H1 (cell line): Measurements from ENCODE around the gene CNNM3. TPM values are rescaled to one million over a fixed set of nuclear protein-coding genes. Genes with fewer than 3 reads are reported as not detected.
"Not testable (repeated sequence)": the region's sequence is repeated elsewhere in the genome, so short reads cannot be mapped to it uniquely, and the experiment has no call there.

Experiments
- CTCF ChIA-PET: fragments of 300-600 bp; sonication (Branson Sonifier 250); formaldehyde crosslinking; loops from one replicate; lab custom pipeline; 2021; ENCODE audit not compliant: partially characterized antibody; lab: Charles Lee
- POLR2A ChIA-PET: fragments of 300-600 bp; sonication (Branson Sonifier 250); formaldehyde crosslinking; loops from one replicate; lab custom pipeline; 2021; ENCODE audit warnings: inconsistent platforms; ENCODE audit not compliant: partially characterized antibody; lab: Charles Lee
- DNase-seq, 2 experiments: peaks; one replicate each; pipeline versions ENCODE4 v3.0.0 to v3.0.0-alpha.2; 2010 to 2022; ENCODE audit warnings: low spot score in 2 of 2, low read depth in 1 of 2, mixed read lengths in 1 of 2
- FAIRE-seq: peaks from 2 replicates; lab custom pipeline; 2011; peaks lifted over from hg19 to GRCh38; lab: Jason Lieb, UNC
- H2AFZ ChIP-seq: 2 replicates; pipeline ENCODE4 v1.8.1; 2012; ENCODE audit warnings: low read length, inconsistent platforms
- H2AK5ac ChIP-seq: 2 replicates; pipeline ENCODE4 v1.6.1; 2013; ENCODE audit warnings: low read depth, low read length
- H2BK120ac ChIP-seq: replicated peaks from 2 replicates; pipeline ENCODE3; 2013; ENCODE audit warnings: low read depth, low read length, inconsistent platforms
- H2BK12ac ChIP-seq: 2 replicates; pipeline ENCODE4 v1.6.1; 2013; ENCODE audit warnings: low read depth, low read length
- H2BK15ac ChIP-seq: 2 replicates; pipeline ENCODE4 v1.6.1; 2013; ENCODE audit warnings: low read length
- H2BK20ac ChIP-seq: 2 replicates; pipeline ENCODE4 v1.6.1; 2013; ENCODE audit warnings: low read length
- H2BK5ac ChIP-seq: 2 replicates; pipeline ENCODE4 v1.6.1; 2013; ENCODE audit warnings: low read depth, low read length
- H3K14ac ChIP-seq: 2 replicates; pipeline ENCODE4 v1.6.1; 2013; ENCODE audit warnings: inconsistent platforms; ENCODE audit not compliant: insufficient read length
- H3K18ac ChIP-seq: 2 replicates; pipeline ENCODE4 v1.6.1; 2013; ENCODE audit warnings: low read length; ENCODE audit errors: extremely low read depth
- H3K23ac ChIP-seq: 2 replicates; pipeline ENCODE4 v1.6.1; 2013; ENCODE audit warnings: inconsistent platforms; ENCODE audit not compliant: insufficient read length
- H3K23me2 ChIP-seq: 2 replicates; pipeline ENCODE4 v1.6.1; 2013; ENCODE audit warnings: low read depth, low read length
- H3K27ac ChIP-seq: 2 replicates; pipeline ENCODE4 v1.6.1; 2011; ENCODE audit warnings: low read depth, low read length, inconsistent platforms
- H3K27me3 ChIP-seq, 4 experiments: replicated peaks in 1 of 4; 1 replicate in 1 of 4; 2 replicates in 3 of 4; pipeline versions ENCODE4 v1.6.1 to v1.8.1; 2011 to 2013; ENCODE audit warnings: low read length in 3 of 4, mild to moderate bottlenecking in 3 of 4, inconsistent platforms in 2 of 4, mixed read lengths in 2 of 4, moderate library complexity in 1 of 4; ENCODE audit not compliant: control insufficient read depth in 3 of 4, insufficient read depth in 3 of 4; ENCODE audit errors: extremely low read depth in 1 of 4
- H3K36me3 ChIP-seq, 4 experiments: 2 replicates each; pipeline versions ENCODE4 v1.6.1 to v1.8.1; 2011 to 2013; ENCODE audit warnings: mild to moderate bottlenecking in 4 of 4, low read length in 3 of 4, moderate library complexity in 2 of 4, control low read depth in 1 of 4, inconsistent platforms in 1 of 4; ENCODE audit not compliant: insufficient read depth in 4 of 4, control insufficient read depth in 2 of 4
- H3K4ac ChIP-seq: replicated peaks from 2 replicates; pipeline ENCODE3; 2013; ENCODE audit warnings: low read length, low read depth, mixed read lengths, inconsistent platforms; ENCODE audit not compliant: insufficient read length
- H3K4me1 ChIP-seq, 4 experiments: replicated peaks in 1 of 4; 1 replicate in 1 of 4; 2 replicates in 3 of 4; pipeline versions ENCODE4 v1.6.1 to v1.8.1; 2011 to 2013; ENCODE audit warnings: low read length in 3 of 4, inconsistent platforms in 2 of 4, mixed read lengths in 1 of 4; ENCODE audit not compliant: insufficient read depth in 4 of 4, control insufficient read depth in 3 of 4
- H3K4me2 ChIP-seq, 2 experiments: 2 replicates each; pipeline versions ENCODE4 v1.6.1 to v1.8.1; 2011 to 2013; ENCODE audit warnings: low read depth in 2 of 2, low read length in 2 of 2, control low read depth in 1 of 2, inconsistent platforms in 1 of 2, mild to moderate bottlenecking in 1 of 2; ENCODE audit not compliant: insufficient read depth in 1 of 2
- H3K4me3 ChIP-seq, 4 experiments: fragments of 200-600, 300-600 bp in 1 of 4; sonication (generic), shearing (Covaris generic), sonication (Bioruptor Twin) in 1 of 4; 2 replicates each; pipeline versions ENCODE4 v1.5.1 to v1.8.1; 2011 to 2016; ENCODE audit warnings: low read length in 4 of 4, low read depth in 3 of 4, control low read depth in 2 of 4, inconsistent platforms in 2 of 4, mild to moderate bottlenecking in 2 of 4, mixed read lengths in 1 of 4, moderate library complexity in 1 of 4; ENCODE audit not compliant: insufficient read depth in 2 of 4; ENCODE audit errors: extremely low read depth in 1 of 4
- H3K56ac ChIP-seq: replicated peaks from 2 replicates; pipeline ENCODE3; 2013; ENCODE audit warnings: low read depth, mild to moderate bottlenecking, mixed read lengths, low read length, inconsistent platforms; ENCODE audit not compliant: insufficient read length
- H3K79me1 ChIP-seq: 2 replicates; pipeline ENCODE4 v1.6.1; 2013; ENCODE audit warnings: low read depth, low read length, control low read depth
- H3K79me2 ChIP-seq, 2 experiments: 2 replicates each; pipeline versions ENCODE4 v1.6.1 to v1.8.1; 2012 to 2013; ENCODE audit warnings: low read length in 2 of 2, mild to moderate bottlenecking in 2 of 2, inconsistent platforms in 1 of 2; ENCODE audit not compliant: insufficient read depth in 2 of 2, control insufficient read depth in 1 of 2
- H3K9ac ChIP-seq, 4 experiments: replicated peaks in 1 of 4; 1 replicate in 1 of 4; 2 replicates in 3 of 4; pipeline versions ENCODE4 v1.6.1 to v1.8.1; 2011 to 2013; ENCODE audit warnings: low read depth in 3 of 4, low read length in 3 of 4, control low read depth in 2 of 4, mild to moderate bottlenecking in 2 of 4, moderate library complexity in 2 of 4, inconsistent platforms in 1 of 4; ENCODE audit errors: extremely low read depth in 1 of 4
- H3K9me3 ChIP-seq, 2 experiments: 2 replicates each; pipeline versions ENCODE4 v1.6.1 to v1.8.1; 2012 to 2013; ENCODE audit warnings: mild to moderate bottlenecking in 2 of 2, moderate library complexity in 2 of 2, control low read depth in 1 of 2, inconsistent platforms in 1 of 2, low read depth in 1 of 2, low read length in 1 of 2, mixed read lengths in 1 of 2; ENCODE audit not compliant: insufficient read depth in 2 of 2
- H4K20me1 ChIP-seq, 2 experiments: replicated peaks in 1 of 2; 2 replicates each; pipeline versions ENCODE3 to v1.8.1; 2011 to 2013; ENCODE audit warnings: inconsistent platforms in 2 of 2, low read length in 2 of 2, mild to moderate bottlenecking in 1 of 2; ENCODE audit not compliant: insufficient read depth in 2 of 2, control insufficient read depth in 1 of 2
- H4K5ac ChIP-seq: 2 replicates; pipeline ENCODE4 v1.6.1; 2013; ENCODE audit warnings: low read length, low read depth, mixed read lengths, inconsistent platforms; ENCODE audit not compliant: insufficient read length
- H4K8ac ChIP-seq: 2 replicates; pipeline ENCODE4 v1.8.0; 2013; ENCODE audit warnings: mild to moderate bottlenecking, moderate library complexity, low read length, inconsistent platforms; ENCODE audit not compliant: insufficient read depth; ENCODE audit errors: extremely low read depth
- H4K91ac ChIP-seq: replicated peaks from 2 replicates; pipeline ENCODE3; 2013; ENCODE audit warnings: low read length, mixed read lengths, inconsistent platforms; ENCODE audit not compliant: insufficient read length
- CBX8 ChIP-seq: fragments of 300-800, 300-1000 bp; sonication (generic); IDR thresholded peaks from 2 replicates; pipeline ENCODE4 v1.7.1; 2016; ENCODE audit warnings: low read depth, low read length, borderline replicate concordance
- HDAC2 ChIP-seq, 2 experiments: fragments of 300-600 bp in 1 of 2; sonication (generic) in 1 of 2; IDR thresholded peaks; 2 replicates each; pipeline ENCODE4 v1.6.1; 2011 to 2012; ENCODE audit warnings: low read depth in 2 of 2, low read length in 2 of 2, mild to moderate bottlenecking in 2 of 2, moderate library complexity in 2 of 2, borderline replicate concordance in 1 of 2, inconsistent platforms in 1 of 2
- RXRA ChIP-seq: IDR thresholded peaks from 2 replicates; pipeline ENCODE4 v1.6.1; 2011; ENCODE audit warnings: low read depth, mild to moderate bottlenecking, low read length, moderate library complexity; ENCODE audit not compliant: insufficient read depth
- WGBS, 2 experiments: shearing (Covaris generic) in 1 of 2; methylation state at CpG; one replicate each; pipeline versions ENCODE4 v1.1.6 to v1.1.7; 2013 to 2015; ENCODE audit warnings: low lambda C conversion rate in 2 of 2, mixed read lengths in 2 of 2, inconsistent platforms in 1 of 2, low coverage in 1 of 2, missing lambda C conversion rate in 1 of 2; ENCODE audit not compliant: insufficient replicate concordance in 2 of 2, insufficient coverage in 1 of 2, insufficient read length in 1 of 2; ENCODE audit errors: extremely low coverage in 1 of 2, missing lambda C conversion rate in 1 of 2; 5-methylcytosine and 5-hydroxymethylcytosine counted together
- polyA plus RNA-seq, 7 experiments: library from polyadenylated mRNA; depleted of rRNA in 3 of 7; stranded (reverse) in 5 of 7; unstranded in 2 of 7; fragments of >200 nt in 5 of 7; fragments of 200-250 nt in 2 of 7; gene quantifications; 1 replicate in 5 of 7; 2 replicates in 1 of 7; 4 replicates in 1 of 7; pipeline versions ENCODE4 v1.2.1 to v1.2.3, GENCODE V29; 2011 to 2013; ENCODE audit warnings: missing spikeins in 2 of 7, mixed read lengths in 2 of 7
- total RNA-seq: library from RNA; stranded (reverse); fragmentation: NEBNext Ultra II Directional; extraction: Animal tissue kit (Norgen Biotek cat#: 25700); gene quantifications from 2 replicates; pipeline ENCODE4 v1.2.1, GENCODE V29; 2021

CNNM3 gene
- total and polyA plus RNA-seq, 2 of the 8 experiments (the other 6 are each of a cell fraction or from before 2014, with no cell fraction given): 29.1 to 29.2 TPM

DNA sequence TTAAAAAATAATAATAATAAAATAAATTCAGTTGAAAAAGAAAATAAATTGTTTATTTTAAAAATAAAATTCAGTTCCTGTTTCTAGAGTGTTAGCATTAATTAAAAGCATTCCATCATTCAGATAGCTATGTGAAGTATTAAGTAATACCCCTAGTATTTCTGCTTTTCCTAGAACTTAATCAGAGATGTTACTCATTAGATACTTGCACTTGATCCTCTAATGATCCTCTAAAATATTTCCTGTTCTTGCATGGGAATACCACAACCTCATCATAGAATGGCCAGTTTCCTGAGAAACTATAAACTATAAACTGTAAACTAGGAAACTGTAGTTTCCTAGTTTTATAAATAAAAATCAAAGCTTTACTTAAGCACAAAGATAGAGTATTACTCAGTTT, 11.1 kb upstream of the CNNM3 start (continued):
- TF ChIP-seq HDAC2 (IDR thresholded peaks at IDR 0.05; ENCODE audit: borderline replicate concordance in 1 of 2, low read depth in 2 of 2, low read length in 2 of 2) (no peak), CBX8 (no peak), RXRA (no peak)

GRCh38 chr2:96805946-96806345, 10.1 kb upstream of the CNNM3 start:
- not testable (repeated sequence) for H3K18ac ChIP-seq, H4K20me1 ChIP-seq, H3K79me2 ChIP-seq, H3K4ac ChIP-seq, H3K9me3 ChIP-seq, H3K27ac ChIP-seq, H2AFZ ChIP-seq, H2BK12ac ChIP-seq, H2BK5ac ChIP-seq, H2BK20ac ChIP-seq, H3K56ac ChIP-seq, H3K79me1 ChIP-seq, H3K23me2 ChIP-seq, H4K5ac ChIP-seq, FAIRE-seq, H3K27me3 ChIP-seq, H3K9ac ChIP-seq, H3K4me1 ChIP-seq, H2BK15ac ChIP-seq, H3K4me2 ChIP-seq, H2AK5ac ChIP-seq, H3K36me3 ChIP-seq, H4K8ac ChIP-seq, DNase-seq, H3K14ac ChIP-seq, H2BK120ac ChIP-seq, H3K4me3 ChIP-seq, H3K23ac ChIP-seq, H4K91ac ChIP-seq
- WGBS, 2 experiments: 80% methylated on average over 1 of the region's 20 CpGs; no CpG with 5 or more reads in 1 of the 2 experiments
- ChIA-PET CTCF (interaction anchor here (0.6 to 0.7 kb wide), 3 partner anchors 40 to 146 kb away, joined by 3 read pairs; no protein-coding TSS in a partner anchor), POLR2A (interaction anchor here (0.6 to 1.4 kb wide), 3 partner anchors 8 to 180 kb away, joined by 3 read pairs; partner anchors contain the start of gene FAM178B)
